Stimulated activated CD4-positive, alpha-beta T cell treated with anti-CD3 and anti-CD28 coated beads, Interleukin-1b, Interleukin-23, amount 100 ng/mL, for 4 hours (primary cell): ENCODE measurements around the gene EPB41L1.

Experiments
- DNase-seq, 2 donors: peaks; one replicate each; pipeline ENCODE4 v3.0.0-alpha.2; 2020; ENCODE audit warnings: low read depth in 2 of 2

Gene EPB41L1

DNA sequence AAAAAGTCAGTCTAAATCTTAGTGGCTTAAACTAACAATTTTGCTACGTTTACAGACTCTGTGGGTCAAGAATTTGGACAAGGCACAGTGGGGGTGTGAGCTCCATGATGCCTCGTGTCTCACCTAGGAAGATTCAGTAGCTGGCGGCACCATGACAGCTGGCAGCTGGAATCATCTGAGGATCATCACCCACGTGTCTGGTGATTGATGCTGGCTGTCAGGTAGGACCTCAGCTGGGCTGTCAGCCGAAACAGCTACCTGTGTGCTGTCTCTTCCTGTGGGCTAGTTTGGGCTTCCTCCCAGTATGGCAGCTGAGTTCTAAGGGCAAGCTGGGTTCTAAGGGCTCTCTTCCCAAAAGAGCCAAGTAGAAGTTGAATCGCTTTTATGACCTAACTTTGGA lies 125.2 kb downstream of the EPB41L1 start:
- DNase-seq: no peak

DNA sequence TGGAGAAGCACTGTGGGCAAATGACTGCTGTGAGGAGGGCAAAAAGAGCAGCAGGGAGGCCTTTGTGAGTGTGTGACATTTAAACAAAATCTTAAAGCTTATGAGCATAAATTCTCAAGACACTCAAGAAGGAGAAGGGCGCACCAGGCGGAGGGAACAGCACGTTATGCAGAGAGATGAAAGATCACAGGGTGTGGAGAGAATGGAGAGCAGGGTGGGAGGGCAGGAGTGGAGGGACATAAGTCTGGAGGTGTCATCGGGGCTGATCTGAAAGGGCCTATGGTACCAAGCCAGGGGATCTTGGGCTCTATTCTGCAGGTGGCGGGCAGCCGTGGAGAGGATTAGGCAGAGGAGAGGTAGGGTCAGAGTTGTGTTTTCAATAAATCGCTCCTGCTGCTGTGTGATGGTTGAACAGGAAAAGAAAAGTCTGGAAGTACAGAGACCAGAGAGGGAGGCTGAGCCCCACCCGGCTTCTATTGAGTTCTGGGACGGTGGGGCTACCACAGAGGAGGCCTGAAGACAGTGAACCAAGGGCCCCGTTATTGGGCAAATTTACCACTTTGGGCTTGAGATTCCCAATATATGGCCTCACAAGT lies 127.3 kb downstream of the EPB41L1 start:
- DNase-seq: no peak
